ENCODE results near the gene SYT7.
"Not testable (repeated sequence)": the region's sequence is repeated elsewhere in the genome, so short reads cannot be mapped to it uniquely, and the experiment has no call there.

Gene SYT7

GRCh38 chr11:61497473-61497872, 83.4 kb downstream of the SYT7 start:
- DNase-seq (ENCODE audit: low spot score), result no peak

GRCh38 chr11:61496602-61497400, 84.1 kb downstream of the SYT7 start:
- no peak for DNase-seq (ENCODE audit: low spot score)

- no peak for DNase-seq (ENCODE audit: low spot score)
These were observed 84.9 kb downstream of the SYT7 start for GRCh38 chr11:61495801-61496601.

- no peak for DNase-seq (ENCODE audit: low spot score)
These were observed 86.4 kb downstream of the SYT7 start for GRCh38 chr11:61494381-61494961.

- no peak for DNase-seq (ENCODE audit: low spot score)
These were observed 89.0 kb downstream of the SYT7 start for GRCh38 chr11:61491736-61492395.

- DNase-seq (ENCODE audit: low spot score), result no peak
These were observed 90.8 kb downstream of the SYT7 start for GRCh38 chr11:61489833-61490721.

- DNase-seq (ENCODE audit: low spot score), result no peak
These were observed 92.1 kb downstream of the SYT7 start for GRCh38 chr11:61488651-61489291.

GRCh38 chr11:61487342-61488025, 93.4 kb downstream of the SYT7 start:
- no peak for DNase-seq (ENCODE audit: low spot score)

GRCh38 chr11:61486779-61487178, 94.1 kb downstream of the SYT7 start:
- DNase-seq (ENCODE audit: low spot score), result no peak

- DNase-seq (ENCODE audit: low spot score), result no peak
These were observed 94.8 kb downstream of the SYT7 start for GRCh38 chr11:61486011-61486620.

- DNase-seq (ENCODE audit: low spot score), result no peak
These were observed 95.8 kb downstream of the SYT7 start for GRCh38 chr11:61485080-61485479.

GRCh38 chr11:61484541-61484940, 96.3 kb downstream of the SYT7 start:
- DNase-seq (ENCODE audit: low spot score), result no peak

- DNase-seq (ENCODE audit: low spot score), result peak; percentile 17
These were observed 98.4 kb downstream of the SYT7 start for GRCh38 chr11:61482513-61482912.

GRCh38 chr11:61481806-61482205, 99.1 kb downstream of the SYT7 start:
- DNase-seq (ENCODE audit: low spot score), result no peak

- DNase-seq (ENCODE audit: low spot score), result no peak
These were observed 99.9 kb downstream of the SYT7 start for GRCh38 chr11:61480994-61481335.

- DNase-seq (ENCODE audit: low spot score), result no peak
These were observed 100.4 kb downstream of the SYT7 start for GRCh38 chr11:61480261-61480993.

GRCh38 chr11:61479360-61480058, 101.4 kb downstream of the SYT7 start:
- not testable (repeated sequence) for DNase-seq (ENCODE audit: low spot score)

- peak; percentile 40 for DNase-seq (ENCODE audit: low spot score)
These were observed 103.1 kb downstream of the SYT7 start for GRCh38 chr11:61477727-61478148.

- DNase-seq (ENCODE audit: low spot score), result no peak
These were observed 103.8 kb downstream of the SYT7 start for GRCh38 chr11:61477126-61477525.

Data from activated CD4-positive, alpha-beta T cell treated with anti-CD3 and anti-CD28 coated beads, Interleukin-2, Interleukin-4, amounts not matched to agents 100 ng/mL and 50 ng/mL, durations not matched to agents 16 hours and 8 hours (primary cell).